ENCODE results near the gene MALL.

MALL gene

DNA sequence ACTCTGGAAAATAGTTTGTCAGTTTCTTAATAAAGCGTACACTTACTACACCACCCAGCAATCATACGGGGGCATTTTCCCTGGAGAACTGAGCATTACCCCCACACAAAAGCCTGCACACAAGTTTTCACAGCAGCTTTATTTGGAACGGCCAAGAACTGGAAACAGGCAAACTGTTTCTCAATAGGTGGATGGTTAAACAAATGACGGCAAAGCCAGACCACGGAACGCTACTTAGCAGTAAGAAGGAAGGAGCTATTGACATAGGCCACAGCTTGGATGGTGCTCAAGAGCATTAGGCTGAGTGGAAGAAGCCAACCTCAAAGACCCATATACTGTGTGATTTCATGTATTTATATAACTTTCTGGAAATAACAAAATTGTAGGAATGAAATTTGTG lies 9.0 kb downstream of the MALL start:
- TF ChIP-seq, protein P1, sequence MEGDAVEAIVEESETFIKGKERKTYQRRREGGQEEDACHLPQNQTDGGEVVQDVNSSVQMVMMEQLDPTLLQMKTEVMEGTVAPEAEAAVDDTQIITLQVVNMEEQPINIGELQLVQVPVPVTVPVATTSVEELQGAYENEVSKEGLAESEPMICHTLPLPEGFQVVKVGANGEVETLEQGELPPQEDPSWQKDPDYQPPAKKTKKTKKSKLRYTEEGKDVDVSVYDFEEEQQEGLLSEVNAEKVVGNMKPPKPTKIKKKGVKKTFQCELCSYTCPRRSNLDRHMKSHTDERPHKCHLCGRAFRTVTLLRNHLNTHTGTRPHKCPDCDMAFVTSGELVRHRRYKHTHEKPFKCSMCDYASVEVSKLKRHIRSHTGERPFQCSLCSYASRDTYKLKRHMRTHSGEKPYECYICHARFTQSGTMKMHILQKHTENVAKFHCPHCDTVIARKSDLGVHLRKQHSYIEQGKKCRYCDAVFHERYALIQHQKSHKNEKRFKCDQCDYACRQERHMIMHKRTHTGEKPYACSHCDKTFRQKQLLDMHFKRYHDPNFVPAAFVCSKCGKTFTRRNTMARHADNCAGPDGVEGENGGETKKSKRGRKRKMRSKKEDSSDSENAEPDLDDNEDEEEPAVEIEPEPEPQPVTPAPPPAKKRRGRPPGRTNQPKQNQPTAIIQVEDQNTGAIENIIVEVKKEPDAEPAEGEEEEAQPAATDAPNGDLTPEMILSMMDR (IDR thresholded peaks at IDR 0.05; ENCODE audit: low read depth, low read length), result no peak
- peak; percentile 23 to 78 for DNase-seq (ENCODE audit: low read depth in 2 of 2)
- H3K4me3 ChIP-seq (replicated peaks in 1 of 2; ENCODE audit: low read depth in 2 of 2, low read length in 2 of 2), result no peak overlapping the region

GRCh38 chr2:110105608-110106467 lies 9.8 kb downstream of the MALL start:
- peak in 1 of 2 donors; percentile 59 for DNase-seq (ENCODE audit: low read depth in 2 of 2)
- no peak overlapping the region for H3K4me3 ChIP-seq (replicated peaks in 1 of 2; ENCODE audit: low read depth in 2 of 2, low read length in 2 of 2)
- TF ChIP-seq, protein P1 (IDR thresholded peaks at IDR 0.05; ENCODE audit: low read depth, low read length), result no peak

DNA sequence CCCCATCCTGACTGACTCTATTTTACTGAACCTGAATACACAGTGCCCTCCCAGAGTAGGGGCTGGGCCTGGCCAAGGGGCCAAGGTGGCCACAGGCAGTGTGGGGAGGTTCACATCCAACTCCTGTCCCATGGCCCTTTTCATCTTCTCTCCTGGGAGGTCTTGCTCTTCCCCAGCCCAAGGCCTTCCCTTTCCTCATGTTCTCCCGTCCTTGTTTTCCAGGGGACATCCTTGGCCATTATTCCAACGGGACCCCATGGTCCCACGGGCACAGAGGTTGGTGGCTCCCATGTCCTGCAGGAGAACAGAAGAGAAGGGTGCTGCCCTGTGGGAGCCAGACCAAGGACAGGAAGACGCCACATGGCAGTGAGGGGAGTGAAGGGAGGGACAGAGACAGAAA lies 10.4 kb downstream of the MALL start:
- TF ChIP-seq, protein P1 (IDR thresholded peaks at IDR 0.05; ENCODE audit: low read depth, low read length), result no peak
- no peak overlapping the region for H3K4me3 ChIP-seq (replicated peaks in 1 of 2; ENCODE audit: low read depth in 2 of 2, low read length in 2 of 2)
- no peak for DNase-seq (ENCODE audit: low read depth in 2 of 2)

DNA sequence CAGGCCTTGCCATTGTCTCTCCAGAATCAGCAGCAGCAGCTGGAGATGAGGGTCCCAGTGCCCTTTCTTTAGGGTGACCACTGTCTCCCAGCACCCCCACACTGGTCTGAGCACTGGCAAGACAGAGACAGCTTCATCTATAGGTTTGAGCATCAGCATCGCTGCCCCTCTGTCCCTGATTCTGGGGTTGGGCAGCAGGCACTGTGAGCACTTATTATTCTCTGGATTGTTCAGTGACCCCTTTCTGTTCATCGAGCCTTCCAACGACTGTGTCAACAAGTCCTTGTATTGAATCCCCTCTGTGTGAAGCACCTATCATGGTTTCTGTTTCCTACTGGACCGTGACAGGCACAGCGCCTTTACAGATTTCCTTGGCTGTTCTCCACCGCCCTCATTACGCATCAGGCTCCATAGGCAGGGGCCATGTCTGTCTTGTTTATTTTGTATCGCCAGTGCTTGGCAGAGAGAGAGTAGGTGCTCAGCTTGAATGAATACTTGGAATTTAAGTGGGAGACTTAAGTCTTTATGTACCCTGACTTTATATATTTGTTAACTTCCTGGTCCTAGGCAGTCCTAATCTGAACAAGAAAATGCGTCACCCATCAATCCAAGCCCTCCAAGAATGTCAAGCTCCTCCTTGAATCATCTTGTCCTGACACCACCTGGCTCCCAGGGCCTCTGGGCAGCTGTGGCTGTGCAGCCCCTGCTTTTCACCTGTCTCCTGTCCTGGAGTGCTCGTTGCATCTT lies 11.4 kb downstream of the MALL start:
- TF ChIP-seq, protein P1 (IDR thresholded peaks at IDR 0.05; ENCODE audit: low read depth, low read length), result no peak
- H3K4me3 ChIP-seq (replicated peaks in 1 of 2; ENCODE audit: low read depth in 2 of 2, low read length in 2 of 2), result no peak overlapping the region
- DNase-seq (ENCODE audit: low read depth in 2 of 2), result no peak

DNA sequence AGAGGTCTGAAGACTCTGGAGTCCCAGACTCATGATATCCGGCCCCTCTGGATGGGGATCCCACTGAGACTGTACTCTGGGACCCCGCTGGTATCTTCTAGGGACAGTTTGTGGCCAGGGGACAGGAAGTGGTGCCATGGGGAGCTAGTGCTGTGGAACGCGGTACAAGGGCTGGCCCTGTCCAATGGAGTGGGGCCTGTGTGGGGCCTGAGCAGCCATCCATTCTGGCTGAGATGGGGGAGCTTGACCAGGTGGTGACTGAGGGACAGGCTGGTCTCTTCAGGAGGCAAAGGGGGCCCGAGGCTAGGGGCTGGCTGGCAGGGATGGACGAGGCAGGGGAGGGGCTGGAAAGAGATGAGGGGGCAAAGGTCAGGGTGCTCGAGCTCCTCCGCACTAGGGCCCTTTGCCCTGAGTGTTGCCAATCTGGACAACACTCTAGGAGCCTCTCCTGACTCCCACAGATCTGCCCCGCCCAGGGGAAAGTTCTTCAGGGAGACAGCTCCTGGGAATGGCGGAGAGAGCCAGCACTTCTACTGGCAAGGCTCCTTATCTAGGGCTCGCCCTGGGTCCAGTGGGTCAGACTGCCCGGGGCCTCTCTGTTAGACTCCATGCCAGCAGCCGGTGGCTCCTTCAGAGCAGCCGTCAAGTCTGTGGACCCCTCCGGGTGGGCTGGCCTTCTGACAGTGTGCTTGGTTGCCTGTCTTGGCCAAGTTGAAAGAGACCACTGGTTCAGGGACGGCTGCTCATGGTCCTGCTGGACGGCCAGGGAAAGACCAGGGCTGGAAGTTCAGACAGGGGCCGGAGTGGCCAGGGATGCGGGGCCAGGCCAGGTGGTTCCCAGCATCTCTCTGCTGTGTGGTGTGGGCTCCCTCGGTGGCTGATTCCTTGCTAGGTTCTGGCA lies 12.3 kb downstream of the MALL start:
- H3K4me3 ChIP-seq (replicated peaks in 1 of 2; ENCODE audit: low read depth in 2 of 2, low read length in 2 of 2), result no peak overlapping the region
- DNase-seq (ENCODE audit: low read depth in 2 of 2), result no peak
- TF ChIP-seq, protein P1 (IDR thresholded peaks at IDR 0.05; ENCODE audit: low read depth, low read length), result no peak

Data from cardiac fibroblast (primary cell).